Measurements from ENCODE around the gene HSBP1L1.

- TF ChIP-seq CTCF (conservative IDR thresholded peaks at IDR 0.05 in 1 of 2, IDR thresholded peaks at IDR 0.05 in 1 of 2; ENCODE audit: low read depth in 1 of 2, low read length in 2 of 2) (no peak), EZH2 (IDR thresholded peaks at IDR 0.05; ENCODE audit: low read length, missing control alignments) (no peak)
Measured at GRCh38 chr18:80012714-80013113, 48.3 kb downstream of the HSBP1L1 start.

All from fibroblast of lung (primary cell).